ENCODE results near the gene CREB5. TPM values are rescaled to one million over a fixed set of nuclear protein-coding genes. Genes with fewer than 3 reads are reported as not detected.

Gene CREB5
- total RNA-seq, 1 donor from 2014 or later = 25.7 TPM

DNA sequence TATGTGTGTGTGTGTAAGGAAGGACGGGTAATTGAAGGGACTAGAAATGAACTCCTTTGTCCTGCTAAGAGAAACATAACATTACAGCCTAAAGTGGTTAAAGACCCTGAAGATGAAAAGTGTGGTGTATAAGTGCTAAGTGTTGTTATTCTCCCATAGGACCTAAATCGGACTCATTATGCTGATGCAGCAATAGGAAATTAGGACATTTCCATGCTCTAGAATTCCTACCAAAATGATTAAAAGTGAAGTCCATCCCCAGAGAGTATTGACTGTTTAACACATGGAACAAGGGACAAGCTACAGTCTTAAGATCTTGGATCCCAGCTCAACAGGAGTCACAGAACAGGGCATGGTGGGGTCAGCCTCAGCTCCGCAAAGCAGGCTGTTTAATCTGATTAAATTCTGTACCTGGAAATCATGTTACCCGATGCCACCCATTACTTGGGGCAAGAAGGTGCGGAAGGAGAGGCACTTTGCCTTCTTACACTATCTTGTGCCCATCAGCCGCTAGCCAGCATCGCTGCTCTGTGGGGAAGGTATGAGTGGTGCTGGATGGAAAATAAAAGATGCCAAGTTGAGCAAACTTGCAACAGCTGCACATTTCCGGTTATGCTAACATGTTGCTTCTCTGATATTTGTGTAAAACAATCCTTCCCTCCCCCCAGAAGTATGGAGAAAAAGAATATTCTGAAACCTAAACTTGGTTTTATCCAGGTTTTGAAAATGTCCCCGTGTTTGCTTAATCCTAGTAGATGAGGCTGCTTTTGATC lies 100.5 kb downstream of the CREB5 start:
- H3K4me3 ChIP-seq (ENCODE audit: low read depth, low read length) = no peak overlapping the region
- TF ChIP-seq, protein P1, sequence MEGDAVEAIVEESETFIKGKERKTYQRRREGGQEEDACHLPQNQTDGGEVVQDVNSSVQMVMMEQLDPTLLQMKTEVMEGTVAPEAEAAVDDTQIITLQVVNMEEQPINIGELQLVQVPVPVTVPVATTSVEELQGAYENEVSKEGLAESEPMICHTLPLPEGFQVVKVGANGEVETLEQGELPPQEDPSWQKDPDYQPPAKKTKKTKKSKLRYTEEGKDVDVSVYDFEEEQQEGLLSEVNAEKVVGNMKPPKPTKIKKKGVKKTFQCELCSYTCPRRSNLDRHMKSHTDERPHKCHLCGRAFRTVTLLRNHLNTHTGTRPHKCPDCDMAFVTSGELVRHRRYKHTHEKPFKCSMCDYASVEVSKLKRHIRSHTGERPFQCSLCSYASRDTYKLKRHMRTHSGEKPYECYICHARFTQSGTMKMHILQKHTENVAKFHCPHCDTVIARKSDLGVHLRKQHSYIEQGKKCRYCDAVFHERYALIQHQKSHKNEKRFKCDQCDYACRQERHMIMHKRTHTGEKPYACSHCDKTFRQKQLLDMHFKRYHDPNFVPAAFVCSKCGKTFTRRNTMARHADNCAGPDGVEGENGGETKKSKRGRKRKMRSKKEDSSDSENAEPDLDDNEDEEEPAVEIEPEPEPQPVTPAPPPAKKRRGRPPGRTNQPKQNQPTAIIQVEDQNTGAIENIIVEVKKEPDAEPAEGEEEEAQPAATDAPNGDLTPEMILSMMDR (conservative IDR thresholded peaks at IDR 0.05; ENCODE audit: low read depth, low read length) = no peak
- no peak for DNase-seq (ENCODE audit: low read depth)

DNA sequence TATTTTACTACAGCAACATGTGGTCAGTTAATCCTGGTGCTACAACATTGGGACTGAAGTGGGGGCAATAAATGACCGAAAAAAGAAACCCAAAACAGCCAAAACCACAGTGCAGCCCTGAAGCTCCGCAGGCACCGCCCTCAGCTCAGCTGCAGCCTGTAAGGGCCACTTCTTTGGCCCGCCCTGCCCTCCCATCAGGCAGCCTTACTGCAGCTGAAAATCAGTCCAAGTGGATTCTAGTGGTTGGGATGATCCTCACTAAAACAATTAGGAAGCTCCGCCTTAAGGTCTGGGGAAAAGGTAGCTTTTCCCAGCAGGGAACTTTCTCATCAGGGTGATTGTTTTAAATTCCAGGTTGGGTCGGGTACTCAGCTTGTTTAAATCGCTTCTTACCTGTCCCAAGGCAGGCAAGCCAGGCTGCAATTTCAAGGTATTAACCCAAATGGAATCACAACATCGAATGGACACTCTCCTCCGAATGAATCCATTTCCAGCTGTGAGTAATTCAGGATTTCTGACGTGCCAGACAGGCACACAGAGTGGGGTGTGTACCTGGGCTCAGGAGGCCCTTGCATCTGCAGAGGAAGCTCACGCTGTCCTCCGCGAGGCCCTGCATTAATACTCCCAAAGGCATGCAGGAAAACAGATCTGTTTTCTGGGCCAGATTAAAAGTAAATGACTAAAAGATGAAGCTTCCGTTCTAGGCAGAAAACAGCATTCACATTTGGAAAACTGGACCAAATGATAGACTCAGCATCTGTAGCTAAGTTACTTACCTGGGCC lies 104.3 kb downstream of the CREB5 start:
- TF ChIP-seq, protein P1 (conservative IDR thresholded peaks at IDR 0.05; ENCODE audit: low read depth, low read length) = no peak
- DNase-seq (ENCODE audit: low read depth) = no peak
- no peak overlapping the region for H3K4me3 ChIP-seq (ENCODE audit: low read depth, low read length)

DNA sequence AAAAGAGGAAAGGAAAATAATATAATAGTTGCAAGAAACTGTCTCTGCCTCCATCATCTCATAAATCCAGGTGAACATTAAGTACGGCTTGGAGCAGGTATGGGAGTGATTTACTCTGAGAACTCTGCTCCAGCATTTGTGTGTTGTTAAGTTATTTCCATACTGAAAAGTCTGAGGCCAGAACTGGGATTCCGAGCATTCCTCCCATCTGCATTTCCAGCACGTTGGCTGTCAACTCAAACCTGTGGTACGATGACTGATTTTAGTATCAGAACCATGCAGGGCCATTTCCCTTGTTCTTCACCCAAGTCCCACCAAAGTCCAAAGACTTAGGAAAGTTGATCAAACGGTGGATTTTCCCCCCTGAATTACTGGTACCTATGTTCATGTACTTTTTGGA lies 104.9 kb downstream of the CREB5 start:
- H3K4me3 ChIP-seq (ENCODE audit: low read depth, low read length) = no peak overlapping the region
- DNase-seq (ENCODE audit: low read depth) = no peak
- TF ChIP-seq, protein P1 (conservative IDR thresholded peaks at IDR 0.05; ENCODE audit: low read depth, low read length) = no peak

DNA sequence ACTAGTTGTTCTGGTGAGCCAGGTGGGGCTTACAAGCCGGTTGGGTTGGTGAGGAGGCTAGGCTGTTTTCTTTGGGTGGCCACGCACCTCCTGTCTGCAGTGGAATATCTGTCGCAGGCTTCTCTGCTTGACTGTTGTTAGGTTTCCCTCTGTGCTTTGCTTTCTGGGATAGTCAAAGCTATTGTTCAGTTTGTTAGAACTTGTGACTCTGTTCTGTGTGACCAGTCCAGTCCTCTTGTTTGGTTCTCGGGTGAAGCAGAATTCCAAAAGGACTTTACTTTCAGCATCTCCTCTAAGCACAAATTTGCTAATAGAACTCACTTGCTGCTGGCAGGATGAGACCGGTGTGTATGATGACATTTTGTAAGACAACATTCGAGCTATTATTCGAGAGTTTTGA lies 105.3 kb downstream of the CREB5 start:
- DNase-seq (ENCODE audit: low read depth) = no peak
- TF ChIP-seq, protein P1 (conservative IDR thresholded peaks at IDR 0.05; ENCODE audit: low read depth, low read length) = no peak
- no peak overlapping the region for H3K4me3 ChIP-seq (ENCODE audit: low read depth, low read length)

DNA sequence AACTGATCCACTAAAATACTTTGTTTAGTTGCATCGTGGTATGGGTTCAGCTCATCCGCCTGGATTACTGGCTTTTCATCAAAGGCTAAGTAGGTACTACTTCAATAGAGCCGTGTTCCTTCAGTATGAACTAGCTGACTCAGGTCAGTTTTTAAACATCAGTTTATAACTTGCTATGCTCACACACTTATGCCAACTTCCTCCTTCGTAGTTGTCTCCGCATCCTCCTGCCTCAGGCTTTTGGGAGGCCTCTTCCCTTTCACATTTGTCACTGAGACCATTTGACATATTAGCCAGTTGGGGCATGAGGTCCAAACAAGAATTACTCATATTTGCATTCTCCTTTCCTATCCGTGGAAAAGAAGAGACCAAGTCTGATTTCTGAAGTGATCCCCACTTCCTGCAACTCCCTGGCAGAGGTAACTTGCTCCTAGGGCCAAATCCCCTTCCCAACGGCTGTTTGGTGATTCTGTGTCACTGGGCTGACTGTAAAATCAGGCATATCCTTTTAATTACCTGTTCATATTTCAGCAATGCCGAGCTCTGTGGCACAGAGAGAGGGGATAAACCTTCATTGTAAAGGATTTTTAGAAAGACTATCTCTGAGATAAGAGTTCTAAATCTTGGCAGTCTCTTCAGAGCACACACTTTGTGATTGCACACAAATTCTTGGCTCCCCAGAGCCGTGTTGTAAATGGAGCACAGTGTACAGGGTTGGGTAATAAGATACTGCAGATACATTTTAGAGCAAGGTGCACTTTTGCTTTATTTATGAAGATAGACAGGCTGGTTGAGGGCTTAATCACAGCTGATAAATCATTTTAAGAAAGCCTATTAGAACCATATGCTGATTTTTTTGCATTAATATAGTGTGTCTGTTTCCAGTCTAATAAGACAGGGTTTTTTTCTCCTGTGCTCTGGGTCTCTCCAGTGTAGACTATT lies 108.0 kb downstream of the CREB5 start:
- TF ChIP-seq, protein P1 (conservative IDR thresholded peaks at IDR 0.05; ENCODE audit: low read depth, low read length) = no peak
- no peak for DNase-seq (ENCODE audit: low read depth)
- no peak overlapping the region for H3K4me3 ChIP-seq (ENCODE audit: low read depth, low read length)

DNA sequence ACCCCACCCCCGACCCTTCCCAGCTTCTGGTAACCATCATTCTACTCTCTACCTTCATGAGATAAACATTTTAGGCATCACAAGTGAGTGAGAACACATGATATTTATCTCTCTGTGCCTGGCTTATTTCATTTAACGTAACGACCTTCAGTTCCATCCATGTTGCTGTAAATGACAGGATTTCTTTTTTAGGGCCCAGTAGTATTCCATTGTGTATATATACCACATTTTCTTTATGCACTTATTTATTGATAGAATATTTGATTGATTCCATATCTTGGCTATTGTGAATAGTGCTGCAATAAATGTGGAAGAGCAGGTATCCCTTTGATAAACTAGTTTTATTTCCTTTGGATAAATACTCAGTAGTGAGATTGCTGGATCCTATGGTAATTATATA lies 112.7 kb downstream of the CREB5 start:
- DNase-seq (ENCODE audit: low read depth) = no peak
- H3K4me3 ChIP-seq (ENCODE audit: low read depth, low read length) = no peak overlapping the region
- TF ChIP-seq, protein P1 (conservative IDR thresholded peaks at IDR 0.05; ENCODE audit: low read depth, low read length) = no peak
